A673 (cell line): Measurements from ENCODE around the gene CDH4. TPM values are rescaled to one million over a fixed set of nuclear protein-coding genes. Genes with fewer than 3 reads are reported as not detected.

Source experiments
- BruUV-seq: library from RNA; stranded (reverse); fragments of 400-500 nt; replicated peaks from 2 replicates; lab custom pipeline; 2021; lab: Mats Ljungman, UMichigan
- CTCF ChIA-PET: fragments of 300-600 bp; sonication (Branson Sonifier 250); formaldehyde crosslinking; loops from one replicate; lab custom pipeline; 2022; ENCODE audit warnings: antibody characterized with exemption; lab: Charles Lee
- POLR2A ChIA-PET: fragments of 300-600 bp; sonication (Branson Sonifier 250); formaldehyde crosslinking; loops from one replicate; lab custom pipeline; 2022; ENCODE audit warnings: antibody characterized with exemption; ENCODE audit not compliant: low non-redundant PET; lab: Charles Lee
- DNase-seq: peaks from one replicate; pipeline ENCODE4 v3.0.0-alpha.2; 2015; ENCODE audit warnings: low spot score
- H3K27ac ChIP-seq: fragments of 200-600 bp; sonication (generic); 2 replicates; pipeline ENCODE4 v1.5.1; 2016; ENCODE audit warnings: mixed run types, low read depth, mild to moderate bottlenecking, mixed read lengths, antibody characterized with exemption, low read length; ENCODE audit not compliant: poor library complexity, severe bottlenecking
- H3K27me3 ChIP-seq: fragments of 200-600 bp; sonication (generic); replicated peaks from 2 replicates; pipeline ENCODE4 v1.6.1; 2017; ENCODE audit warnings: mixed run types, low read depth, mild to moderate bottlenecking, mixed read lengths, antibody characterized with exemption, low read length; ENCODE audit not compliant: insufficient read depth, poor library complexity
- H3K36me3 ChIP-seq: fragments of 200-600 bp; sonication (generic); 2 replicates; pipeline ENCODE4 v1.6.1; 2016; ENCODE audit warnings: mixed run types, mild to moderate bottlenecking, mixed read lengths, antibody characterized with exemption, low read length; ENCODE audit not compliant: insufficient read depth, poor library complexity, severe bottlenecking
- H3K4me1 ChIP-seq: fragments of 200-600 bp; sonication (generic); 2 replicates; pipeline ENCODE4 v1.6.1; 2017; ENCODE audit warnings: mixed run types, mild to moderate bottlenecking, mixed read lengths, antibody characterized with exemption, low read length; ENCODE audit not compliant: insufficient read depth, poor library complexity, severe bottlenecking
- H3K4me3 ChIP-seq: fragments of 200-600 bp; sonication (generic); 2 replicates; pipeline ENCODE4 v1.5.1; 2016; ENCODE audit warnings: low read depth, mixed run types, mild to moderate bottlenecking, mixed read lengths, low read length; ENCODE audit not compliant: poor library complexity, severe bottlenecking
- H3K9me3 ChIP-seq: fragments of 200-600 bp; sonication (generic); 2 replicates; pipeline ENCODE4 v1.6.1; 2016; ENCODE audit warnings: mixed run types, low read depth, mild to moderate bottlenecking, mixed read lengths, antibody characterized with exemption, low read length; ENCODE audit not compliant: poor library complexity, severe bottlenecking
- EZH2 ChIP-seq: fragments of 200-600 bp; sonication (generic); IDR thresholded peaks from 2 replicates; pipeline ENCODE4 v1.6.1; 2017; ENCODE audit warnings: borderline replicate concordance, low read depth, mild to moderate bottlenecking, mixed read lengths, antibody characterized with exemption, low read length; ENCODE audit not compliant: poor library complexity, severe bottlenecking
- intact Hi-C: fragments of 100-400 bp; cut with micrococcal nuclease; formaldehyde crosslinking; loops from one replicate; pipeline ENCODE4 v1.10.0; 2022; ENCODE audit not compliant: unreplicated experiment
- total RNA-seq: library from RNA; stranded (reverse); gene quantifications from 2 replicates; pipeline ENCODE4 v1.2.3, GENCODE V29; 2021
- TF ChIP-seq, protein P1 (sequence below): fragments of 300-800, 200-600 bp; sonication (generic); conservative IDR thresholded peaks from 2 replicates; pipeline ENCODE4 v1.5.1; 2017; ENCODE audit warnings: low read depth, mild to moderate bottlenecking, antibody characterized with exemption, low read length, moderate library complexity, mixed read lengths

CDH4 gene
- total RNA-seq, 1 experiment from 2014 or later, result 8.3 TPM

DNA sequence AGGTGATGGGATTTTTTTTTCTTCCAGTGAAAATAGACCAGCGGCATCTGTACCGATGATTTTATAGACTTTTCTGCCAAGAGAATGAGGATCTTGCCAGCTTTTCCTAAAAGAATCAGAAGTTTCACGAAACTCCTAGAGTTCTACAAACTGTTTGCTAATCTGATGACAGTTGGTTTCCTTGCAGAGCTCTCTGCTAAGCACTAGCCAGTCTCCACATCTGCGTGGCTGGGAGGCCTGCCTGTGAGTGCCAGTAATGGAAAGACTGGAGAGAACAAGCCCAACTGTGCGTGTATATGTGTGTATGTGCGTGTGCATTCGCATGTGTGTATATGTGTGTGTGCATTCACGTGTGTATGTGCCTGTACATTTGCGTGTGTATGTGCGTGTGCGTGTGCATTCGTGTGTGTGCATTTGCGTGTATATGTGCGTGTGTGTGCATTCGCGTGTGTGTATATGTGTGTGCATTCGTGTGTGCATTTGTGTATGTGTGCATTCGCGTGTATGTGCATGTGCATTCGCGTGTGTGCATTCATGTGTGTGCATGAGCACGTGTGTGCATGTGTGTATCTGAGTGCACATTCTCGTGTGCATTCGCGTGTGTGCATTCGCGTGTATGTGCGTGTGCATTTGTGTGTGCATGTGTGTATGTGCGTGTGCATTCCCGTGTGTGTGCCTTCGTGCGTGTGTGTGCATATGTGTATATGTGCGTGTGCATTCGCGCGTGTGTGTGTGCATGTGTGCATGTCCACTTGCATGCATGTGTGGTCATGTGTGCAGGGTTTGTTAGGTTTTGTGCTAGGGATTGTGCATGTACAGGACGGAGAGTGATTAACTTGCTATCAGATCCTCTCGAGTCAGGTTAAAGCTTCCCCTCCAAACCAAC lies 434.2 kb downstream of the CDH4 start:
- intact Hi-C loops, result no loop called here
- no peaks in the 10 kb centered on the region for H3K9me3 ChIP-seq
- H3K36me3 ChIP-seq, result no peaks in the 10 kb centered on the region
- H3K27ac ChIP-seq, result no peak overlapping the region
- no peak for TF ChIP-seq EZH2
- TF ChIP-seq, protein P1, sequence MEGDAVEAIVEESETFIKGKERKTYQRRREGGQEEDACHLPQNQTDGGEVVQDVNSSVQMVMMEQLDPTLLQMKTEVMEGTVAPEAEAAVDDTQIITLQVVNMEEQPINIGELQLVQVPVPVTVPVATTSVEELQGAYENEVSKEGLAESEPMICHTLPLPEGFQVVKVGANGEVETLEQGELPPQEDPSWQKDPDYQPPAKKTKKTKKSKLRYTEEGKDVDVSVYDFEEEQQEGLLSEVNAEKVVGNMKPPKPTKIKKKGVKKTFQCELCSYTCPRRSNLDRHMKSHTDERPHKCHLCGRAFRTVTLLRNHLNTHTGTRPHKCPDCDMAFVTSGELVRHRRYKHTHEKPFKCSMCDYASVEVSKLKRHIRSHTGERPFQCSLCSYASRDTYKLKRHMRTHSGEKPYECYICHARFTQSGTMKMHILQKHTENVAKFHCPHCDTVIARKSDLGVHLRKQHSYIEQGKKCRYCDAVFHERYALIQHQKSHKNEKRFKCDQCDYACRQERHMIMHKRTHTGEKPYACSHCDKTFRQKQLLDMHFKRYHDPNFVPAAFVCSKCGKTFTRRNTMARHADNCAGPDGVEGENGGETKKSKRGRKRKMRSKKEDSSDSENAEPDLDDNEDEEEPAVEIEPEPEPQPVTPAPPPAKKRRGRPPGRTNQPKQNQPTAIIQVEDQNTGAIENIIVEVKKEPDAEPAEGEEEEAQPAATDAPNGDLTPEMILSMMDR, result no peak
- peaks cover 51% of the 10 kb centered on the region for H3K27me3 ChIP-seq
- ChIA-PET POLR2A (no interaction called here), CTCF (interaction anchor here (0.7 kb wide), 1 partner anchor 1651 kb away, joined by 4 read pairs; no protein-coding TSS in a partner anchor)
- no peak overlapping the region for H3K4me3 ChIP-seq
- no TSS peak for BruUV-seq
- H3K4me1 ChIP-seq, result no peaks in the 10 kb centered on the region
- DNase-seq, result no peak

DNA sequence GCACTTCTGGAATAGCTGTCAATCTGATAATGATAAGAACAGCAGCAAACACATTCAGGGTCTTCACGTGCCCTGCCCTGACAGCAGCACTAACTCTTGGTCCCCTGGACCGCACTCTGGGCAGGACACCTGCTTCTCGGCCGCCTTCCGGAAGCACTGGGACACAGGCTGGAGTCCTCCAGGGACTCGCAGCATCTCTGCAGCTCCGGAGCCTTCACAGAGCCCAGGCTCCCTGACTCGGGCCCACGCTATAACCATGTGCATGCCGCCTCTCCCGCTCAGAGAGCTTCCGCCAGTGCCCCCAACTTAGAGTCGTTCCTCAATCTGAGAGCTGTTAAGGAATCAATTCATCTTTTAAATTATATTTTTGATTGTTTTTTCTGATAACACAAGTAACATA lies 436.4 kb downstream of the CDH4 start:
- Histone ChIP-seq H3K36me3 (no peaks in the 10 kb centered on the region), H3K27ac (no peak overlapping the region), H3K4me1 (no peaks in the 10 kb centered on the region), H3K4me3 (no peak overlapping the region), H3K27me3 (peaks cover 42% of the 10 kb centered on the region), H3K9me3 (no peaks in the 10 kb centered on the region)
- ChIA-PET POLR2A (no interaction called here), CTCF (no interaction called here)
- DNase-seq, result no peak
- intact Hi-C loops, result no loop called here
- TF ChIP-seq EZH2, result no peak
- TF ChIP-seq, protein P1, result no peak
- BruUV-seq, result no TSS peak

DNA sequence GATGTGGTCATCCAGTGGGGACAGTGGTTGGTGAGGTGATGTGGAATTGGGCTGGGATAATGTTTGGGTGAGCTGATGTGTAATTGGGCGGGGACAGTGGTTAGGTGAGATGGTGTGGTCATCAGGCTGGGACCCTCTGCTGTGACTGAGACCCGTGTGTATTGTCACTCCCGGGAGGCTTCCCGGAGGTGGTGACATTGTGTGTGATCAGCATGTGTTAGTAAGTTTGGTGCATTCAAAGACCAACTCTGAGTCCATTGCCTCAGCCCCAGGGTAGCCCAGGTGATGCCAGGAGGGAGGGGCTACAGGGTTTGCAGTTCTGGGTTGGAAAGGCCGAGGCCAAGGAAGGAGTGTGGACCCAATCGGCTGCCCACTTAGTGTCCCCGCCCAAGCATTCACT lies 438.1 kb downstream of the CDH4 start:
- Histone ChIP-seq H3K4me1 (no peaks in the 10 kb centered on the region), H3K36me3 (no peaks in the 10 kb centered on the region), H3K4me3 (no peak overlapping the region), H3K27ac (no peak overlapping the region), H3K9me3 (no peaks in the 10 kb centered on the region), H3K27me3 (peaks cover 40% of the 10 kb centered on the region)
- no TSS peak for BruUV-seq
- ChIA-PET POLR2A (no interaction called here), CTCF (no interaction called here)
- DNase-seq, result no peak
- intact Hi-C loops, result no loop called here
- no peak for TF ChIP-seq EZH2
- TF ChIP-seq, protein P1, result no peak
